Activated CD4-positive, alpha-beta T cell treated with anti-CD3 and anti-CD28 coated beads for 48 hours (primary cell): ENCODE results near the gene SPAG5.
"Not testable (repeated sequence)": the region's sequence is repeated elsewhere in the genome, so short reads cannot be mapped to it uniquely, and the experiment has no call there.

Experiments
- DNase-seq: peaks from one replicate; pipeline ENCODE4 v3.0.0-alpha.2; 2020

Gene SPAG5

DNA sequence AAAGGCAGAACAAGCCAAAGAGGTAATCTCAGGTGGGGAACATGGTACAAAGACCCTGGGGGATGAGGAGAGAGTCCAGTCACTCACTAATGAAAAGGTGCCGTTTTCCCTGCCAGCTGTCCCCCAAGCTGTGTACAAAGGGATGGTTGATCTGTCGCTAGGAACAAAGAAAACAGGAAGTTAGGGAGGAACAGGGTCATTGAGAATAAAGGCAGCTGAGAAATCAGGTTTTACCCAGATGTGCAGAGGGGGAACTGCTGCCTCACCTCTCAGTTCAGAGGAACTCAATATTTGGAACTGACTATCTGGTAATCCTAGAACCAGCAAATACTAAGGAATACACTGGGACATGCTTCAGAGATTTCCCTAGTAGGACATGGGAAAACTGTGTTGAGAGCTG is 13.7 kb upstream of the SPAG5 start:
- DNase-seq = no peak

DNA sequence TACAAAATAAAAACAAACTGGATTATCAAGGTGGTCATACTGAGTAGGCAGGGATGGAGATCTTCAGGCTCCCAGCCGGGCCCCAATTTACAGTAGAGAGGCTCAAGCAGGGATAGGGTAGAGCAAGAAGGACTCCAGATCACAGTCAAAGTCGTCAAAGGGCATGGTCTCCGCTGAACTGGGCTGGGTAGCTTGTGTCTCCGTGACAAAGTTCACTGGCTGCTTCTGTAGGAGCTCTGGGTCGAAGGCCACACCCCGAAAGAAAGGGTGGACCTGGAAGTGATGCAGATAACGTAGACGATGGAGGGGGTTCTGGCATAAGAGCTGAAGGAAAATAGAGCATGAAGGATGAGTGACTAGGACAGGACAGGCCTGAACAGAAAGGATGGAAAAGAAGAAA is 11.6 kb upstream of the SPAG5 start:
- DNase-seq = no peak

DNA sequence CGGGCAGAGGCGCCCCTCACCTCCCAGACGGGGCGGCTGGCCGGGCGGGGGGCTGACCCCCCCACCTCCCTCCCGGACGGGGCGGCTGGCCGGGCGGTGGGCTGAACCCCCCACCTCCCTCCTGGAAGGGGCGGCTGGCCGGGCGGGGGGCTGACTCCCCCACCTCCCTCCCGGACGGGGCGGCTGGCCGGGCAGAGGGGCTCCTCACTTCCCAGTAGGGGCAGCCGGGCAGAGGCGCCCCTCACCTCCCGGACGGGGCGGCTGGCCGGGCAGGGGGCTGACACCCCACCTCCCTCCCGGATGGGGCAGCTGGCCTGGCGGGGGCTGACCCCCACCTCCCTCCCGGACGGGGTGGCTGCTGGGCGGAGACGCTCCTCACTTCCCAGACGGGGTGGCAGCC is 5.2 kb upstream of the SPAG5 start:
- DNase-seq = not testable (repeated sequence)

DNA sequence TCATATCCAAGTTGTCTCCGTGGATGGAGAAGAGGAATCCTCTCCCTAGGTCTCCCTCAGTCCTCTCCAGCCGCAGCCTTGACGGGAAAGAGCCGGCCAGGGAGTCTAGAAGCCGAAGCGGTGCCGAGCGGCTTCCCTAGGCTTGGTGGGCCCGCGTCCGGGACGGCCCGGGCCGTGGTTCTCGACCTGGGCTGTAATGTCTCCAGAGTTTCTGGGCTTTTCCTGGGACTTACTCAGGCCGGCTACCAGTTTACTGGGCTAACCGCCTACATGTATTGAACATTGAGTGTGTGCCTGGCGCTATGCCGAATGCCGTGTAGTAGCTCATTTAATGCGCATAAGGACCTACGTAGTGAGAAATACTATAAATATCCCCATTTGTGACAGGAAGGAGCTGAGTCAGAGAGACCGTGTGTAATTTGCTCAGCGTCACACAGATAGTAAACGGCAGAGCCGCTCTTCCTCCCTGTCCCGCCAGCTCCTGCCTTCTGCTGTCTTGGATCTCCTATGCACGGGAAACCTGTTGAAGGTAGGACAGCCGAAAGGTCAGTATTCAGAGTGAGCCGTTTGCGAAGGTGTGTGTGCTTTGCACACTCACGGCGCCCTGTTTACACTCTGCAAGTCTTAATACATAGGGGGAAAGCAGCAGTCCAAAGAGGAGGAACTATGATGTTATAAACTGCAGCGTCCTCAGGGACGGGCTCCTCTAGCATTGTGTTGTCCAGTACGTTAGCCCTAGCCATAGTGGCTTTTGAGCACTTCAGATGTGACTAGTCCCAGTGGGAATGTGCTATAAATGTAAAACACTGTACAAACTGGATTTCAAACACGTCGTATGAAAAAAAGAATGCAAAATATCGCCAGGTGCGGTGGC is 723 bp upstream of the SPAG5 start:
- peak; percentile 82 for DNase-seq

DNA sequence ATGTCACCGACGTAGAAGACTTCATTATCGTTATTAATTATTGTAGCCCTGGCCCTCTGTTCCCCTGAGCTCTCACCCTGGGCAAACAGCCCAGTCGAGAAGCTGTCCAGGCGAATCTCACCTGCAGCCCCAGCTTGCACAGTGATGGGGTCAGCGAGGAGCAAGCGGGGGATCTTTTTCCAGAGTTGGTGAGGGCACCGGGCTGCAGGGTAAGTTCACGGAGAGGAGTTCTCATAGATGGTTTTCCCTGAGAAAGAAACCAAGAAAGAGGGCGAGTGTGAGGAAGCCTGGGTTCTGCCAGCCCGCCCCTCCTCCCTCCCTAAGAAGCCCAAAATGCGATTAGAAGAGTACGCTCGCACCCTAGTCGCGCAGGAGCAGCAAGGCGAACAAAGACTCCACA is 436 bp downstream of the SPAG5 start:
- DNase-seq = no peak

DNA sequence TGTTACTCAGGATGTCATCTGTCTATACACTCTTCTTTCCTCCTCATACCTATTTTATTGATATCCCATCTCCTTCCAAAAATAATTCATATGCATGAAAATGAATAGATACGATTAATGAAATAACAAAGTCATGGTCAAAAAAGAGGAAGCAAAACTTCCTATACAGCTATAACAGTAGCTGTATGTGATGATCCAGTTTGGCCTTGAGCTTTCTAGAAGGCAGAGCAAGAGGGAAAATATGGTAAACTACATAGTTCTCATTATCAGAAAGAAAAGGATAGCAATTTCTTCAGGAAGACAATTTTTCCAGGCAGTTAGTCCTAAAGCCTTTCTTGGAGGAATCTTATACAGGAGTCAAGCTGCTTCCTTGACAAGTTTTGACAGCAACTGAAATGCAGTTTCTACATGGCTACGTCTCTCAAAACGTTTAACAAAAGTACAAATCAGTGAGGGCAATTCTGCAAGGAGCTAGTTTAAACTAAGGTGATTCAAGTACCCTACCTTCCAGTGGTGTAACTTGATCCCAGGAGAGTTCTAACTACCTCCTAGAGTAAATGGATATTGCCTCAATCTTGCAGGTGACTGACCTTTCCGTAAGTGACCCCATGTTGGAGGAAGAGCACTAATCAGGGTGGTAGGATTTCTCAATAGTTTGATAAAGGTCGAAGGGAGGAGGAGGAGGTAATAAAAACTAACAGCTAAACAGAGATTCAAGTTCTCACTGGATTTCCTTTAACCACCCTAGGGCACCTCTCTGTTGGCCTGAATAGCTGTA is 1.0 kb downstream of the SPAG5 start:
- no peak for DNase-seq

DNA sequence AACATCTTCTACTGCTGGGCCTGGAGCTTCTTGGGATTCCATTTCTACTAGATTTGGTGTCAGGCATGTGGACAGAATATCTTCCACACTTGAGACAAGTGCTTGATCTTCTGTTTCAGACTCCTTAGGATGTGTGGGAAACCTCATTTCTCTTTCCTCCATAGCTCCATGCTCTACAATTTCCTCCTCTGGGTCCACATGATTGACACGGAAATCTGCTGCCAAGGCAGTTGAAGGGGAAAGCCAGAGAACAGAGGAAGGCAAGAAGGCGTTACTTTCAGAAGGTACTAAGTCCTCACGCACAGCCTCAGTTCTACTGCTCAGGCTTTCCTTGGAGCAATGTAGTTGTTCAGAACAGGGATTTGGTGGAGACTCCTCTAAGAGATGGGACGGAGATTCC is 6.6 kb downstream of the SPAG5 start:
- no peak for DNase-seq

DNA sequence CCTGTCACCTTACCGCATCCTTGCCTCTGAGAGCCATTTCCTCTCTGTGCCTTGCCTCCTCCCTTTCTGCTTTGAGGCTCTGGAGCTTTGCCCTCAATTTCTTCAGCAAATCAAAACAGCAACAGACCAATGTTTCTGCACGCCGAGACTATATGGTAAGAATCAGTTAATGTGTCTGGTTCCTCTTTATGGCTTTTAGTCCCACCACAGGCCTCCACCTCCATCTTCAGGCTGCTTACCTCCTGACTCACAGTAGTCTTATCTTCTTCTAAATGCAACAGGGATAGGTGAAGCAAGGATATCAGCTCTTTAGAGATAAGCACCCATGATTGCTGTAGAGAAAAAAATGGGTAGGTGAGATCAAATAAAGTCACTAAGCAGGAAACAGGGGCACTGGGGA is 13.0 kb downstream of the SPAG5 start:
- DNase-seq = no peak

DNA sequence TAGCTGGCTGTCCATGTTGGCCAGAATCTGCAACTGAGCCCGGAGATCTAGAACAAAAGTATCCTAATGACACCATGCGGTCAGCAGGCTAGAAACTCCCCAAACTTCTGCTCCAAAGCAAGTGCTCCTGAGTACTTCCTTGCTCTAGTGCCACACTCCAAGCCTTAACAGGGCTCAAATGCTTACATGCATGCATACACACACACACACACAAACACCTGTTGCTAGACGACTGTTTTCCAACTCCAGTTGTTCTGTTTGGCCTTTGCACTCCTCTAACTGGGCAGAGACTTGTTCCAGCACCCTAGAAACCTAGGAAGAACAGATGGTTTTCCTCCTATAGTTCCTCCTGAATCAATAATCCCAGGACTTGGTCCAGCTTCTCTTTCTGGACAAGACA is 14.4 kb downstream of the SPAG5 start:
- no peak for DNase-seq

DNA sequence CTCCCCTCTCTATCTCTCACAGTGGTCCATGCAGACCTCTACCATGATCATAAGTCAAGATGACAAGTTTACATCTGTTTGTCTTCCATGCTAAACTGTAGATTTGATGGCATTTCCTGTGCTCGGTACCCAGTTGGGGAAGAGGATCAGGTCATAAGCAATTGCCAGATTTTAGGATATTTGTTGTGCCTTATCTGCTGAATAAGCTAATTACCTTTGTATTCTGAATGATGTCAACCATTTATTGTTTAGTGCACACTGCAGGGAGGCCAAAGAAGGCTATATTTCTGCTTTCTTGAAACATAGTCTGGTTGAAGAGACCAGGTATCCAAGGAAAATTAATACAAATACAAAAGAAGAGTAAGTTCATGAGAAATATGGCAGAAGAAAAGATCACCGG is 16.3 kb downstream of the SPAG5 start:
- DNase-seq = no peak

DNA sequence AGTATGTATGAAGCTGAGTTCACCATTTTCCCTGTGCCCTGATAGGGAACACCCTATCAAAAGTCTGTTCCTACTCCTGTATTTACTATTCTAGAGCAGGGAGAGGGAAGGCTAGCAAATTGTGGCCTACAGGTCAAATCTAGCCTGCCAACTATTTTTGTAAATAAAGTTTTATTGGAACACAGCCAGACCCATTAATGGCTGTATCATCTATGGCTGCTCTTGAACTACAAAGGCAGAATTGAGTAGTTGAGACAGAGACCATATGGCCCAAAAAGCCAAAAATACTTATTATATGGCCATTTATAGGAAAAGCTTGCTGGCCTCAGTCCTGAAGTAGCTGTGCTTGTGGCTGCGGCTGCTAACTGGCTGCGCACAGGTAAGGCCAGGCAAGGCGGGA is 17.9 kb downstream of the SPAG5 start:
- no peak for DNase-seq

DNA sequence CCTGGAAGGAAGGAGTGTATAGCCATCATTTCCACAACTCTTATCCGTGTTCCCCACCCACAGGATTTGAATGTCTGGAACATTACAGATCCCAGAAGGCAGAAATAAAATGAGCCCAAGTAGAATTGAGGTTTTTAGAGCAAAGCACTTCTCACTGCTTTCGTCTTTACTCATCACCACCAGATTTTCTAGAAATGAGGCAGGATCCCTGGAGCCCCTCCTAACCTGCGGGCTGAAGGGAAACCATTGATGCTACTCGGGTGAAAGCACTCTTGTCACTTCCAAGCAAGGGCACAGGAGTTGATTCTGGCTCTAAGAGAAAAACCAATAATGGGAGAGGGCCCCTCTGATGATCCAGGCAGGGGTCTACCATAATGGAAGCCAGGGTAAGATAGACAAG is 19.3 kb downstream of the SPAG5 start:
- DNase-seq = peak; percentile 49

DNA sequence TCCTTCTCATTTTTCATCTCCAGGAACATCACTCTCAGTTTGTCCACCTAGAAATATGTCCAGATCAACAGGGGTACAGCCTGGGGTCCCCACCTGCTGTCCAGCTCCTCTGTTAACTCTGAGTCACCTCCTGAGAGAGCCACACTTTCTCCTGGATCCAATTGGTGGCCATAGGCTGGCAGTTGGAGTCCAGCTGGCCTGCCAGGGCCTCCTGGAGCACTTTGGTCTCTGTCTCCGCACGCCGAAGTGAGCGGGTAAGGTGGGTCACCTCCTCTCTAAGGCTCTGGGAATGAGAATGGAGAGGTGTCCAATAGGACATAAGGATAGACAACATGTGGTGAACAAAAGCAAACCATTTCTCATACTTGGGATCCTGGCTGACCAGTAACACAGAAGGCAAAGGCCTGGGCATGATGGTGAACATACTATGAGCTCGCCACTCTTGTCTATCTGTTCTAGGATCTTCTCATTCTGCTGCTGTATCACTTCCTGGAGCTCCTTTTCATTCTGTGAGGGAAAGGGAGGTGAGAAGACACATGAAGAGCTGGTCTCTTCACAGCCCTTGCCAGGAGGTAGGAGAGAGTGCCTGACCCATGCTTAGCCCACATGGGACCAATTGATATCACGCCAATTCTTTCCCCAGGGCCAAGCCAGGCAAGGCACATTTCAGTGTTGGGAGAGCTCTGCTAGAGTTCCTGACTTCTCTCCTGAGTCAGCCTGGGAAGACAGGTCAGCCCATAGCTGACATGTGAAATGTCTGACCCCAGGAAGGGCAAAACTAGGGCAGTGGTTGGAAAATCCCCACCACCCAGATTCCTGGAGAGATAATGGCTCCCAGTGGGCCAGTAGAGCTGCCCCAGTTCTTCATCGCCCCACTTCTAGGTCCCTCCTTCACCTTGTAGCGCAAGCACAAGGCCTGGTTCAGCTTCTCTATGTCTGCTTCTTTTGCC is 20.3 kb downstream of the SPAG5 start:
- DNase-seq = no peak

DNA sequence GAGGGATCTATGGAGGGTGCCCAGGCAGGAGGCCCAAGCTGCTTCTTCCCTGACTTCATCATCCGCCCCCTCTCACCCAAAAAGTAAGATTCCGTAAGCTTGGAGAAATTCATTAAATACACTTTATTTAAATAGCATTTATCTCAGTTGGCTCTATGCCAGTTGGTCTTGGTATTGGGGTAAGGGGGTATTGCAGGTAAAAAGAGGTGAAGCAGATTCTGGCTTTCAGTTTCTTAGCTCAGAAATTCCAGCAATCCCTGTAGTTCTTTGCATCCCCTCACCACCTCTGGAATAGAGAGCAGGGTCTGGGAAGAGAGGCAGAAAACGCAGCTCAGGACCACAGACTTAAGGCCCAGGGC is 21.4 kb downstream of the SPAG5 start:
- no peak for DNase-seq

DNA sequence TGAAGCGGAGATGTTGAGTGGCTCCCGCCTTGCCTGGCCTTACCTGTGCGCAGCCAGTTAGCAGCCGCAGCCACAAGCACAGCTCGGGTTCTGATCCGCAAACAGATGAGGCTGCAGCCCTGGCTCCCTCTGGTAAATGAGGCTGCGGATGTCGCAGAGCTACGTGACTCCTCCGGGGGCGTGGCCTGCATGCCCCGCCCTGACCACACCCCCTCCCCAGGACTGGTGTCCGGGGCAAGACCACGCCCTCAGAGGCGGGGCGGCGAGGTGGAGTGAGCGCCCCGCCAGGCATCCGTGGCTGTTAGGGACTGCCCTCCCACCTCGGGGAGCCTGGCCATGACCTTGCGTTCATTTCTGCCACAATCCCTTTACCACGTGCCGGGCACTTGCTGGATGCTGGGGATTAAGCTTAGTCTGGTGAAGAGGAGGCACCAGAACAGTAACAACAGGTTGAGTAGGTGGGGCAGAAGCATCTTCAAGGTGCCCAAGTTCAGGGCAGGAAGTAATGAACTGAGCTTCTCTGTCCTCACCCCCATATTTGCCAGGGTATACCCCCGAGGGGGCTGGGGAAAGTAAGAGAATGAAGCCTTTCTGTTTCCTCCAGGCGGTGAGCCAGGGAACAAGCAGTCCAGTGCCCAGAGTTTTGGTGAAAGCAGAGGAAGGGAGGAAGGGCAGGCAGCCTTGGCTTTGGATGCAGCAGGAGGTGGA is 21.9 kb downstream of the SPAG5 start, which contains the start of gene ALDOC:
Gene ALDOC (minus strand): TSS at position 138 of the 708 bp plus-strand sequence. CDS start 1,363 bp downstream, outside the sequence.
- DNase-seq = peak; percentile 99

DNA sequence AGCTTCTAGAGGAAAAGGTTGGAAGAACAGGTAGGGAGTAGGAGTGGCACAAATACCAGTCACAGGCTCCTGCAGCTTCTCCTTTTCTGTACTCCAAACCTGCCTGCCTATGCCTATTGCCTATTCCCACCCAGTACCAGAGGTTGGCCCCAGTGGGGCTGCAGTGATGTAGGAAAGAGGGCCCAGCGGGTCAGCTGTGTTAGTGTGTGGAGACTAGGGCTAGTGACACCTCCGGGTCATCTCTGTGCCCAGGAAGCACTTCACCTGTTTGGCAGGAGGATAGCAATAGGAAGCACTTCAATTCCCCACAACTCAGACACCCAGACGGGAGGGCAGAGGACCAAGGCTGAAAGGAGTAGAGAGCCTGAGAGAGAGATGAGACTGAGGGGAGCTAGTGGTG is 22.8 kb downstream of the SPAG5 start:
- not testable (repeated sequence) for DNase-seq

DNA sequence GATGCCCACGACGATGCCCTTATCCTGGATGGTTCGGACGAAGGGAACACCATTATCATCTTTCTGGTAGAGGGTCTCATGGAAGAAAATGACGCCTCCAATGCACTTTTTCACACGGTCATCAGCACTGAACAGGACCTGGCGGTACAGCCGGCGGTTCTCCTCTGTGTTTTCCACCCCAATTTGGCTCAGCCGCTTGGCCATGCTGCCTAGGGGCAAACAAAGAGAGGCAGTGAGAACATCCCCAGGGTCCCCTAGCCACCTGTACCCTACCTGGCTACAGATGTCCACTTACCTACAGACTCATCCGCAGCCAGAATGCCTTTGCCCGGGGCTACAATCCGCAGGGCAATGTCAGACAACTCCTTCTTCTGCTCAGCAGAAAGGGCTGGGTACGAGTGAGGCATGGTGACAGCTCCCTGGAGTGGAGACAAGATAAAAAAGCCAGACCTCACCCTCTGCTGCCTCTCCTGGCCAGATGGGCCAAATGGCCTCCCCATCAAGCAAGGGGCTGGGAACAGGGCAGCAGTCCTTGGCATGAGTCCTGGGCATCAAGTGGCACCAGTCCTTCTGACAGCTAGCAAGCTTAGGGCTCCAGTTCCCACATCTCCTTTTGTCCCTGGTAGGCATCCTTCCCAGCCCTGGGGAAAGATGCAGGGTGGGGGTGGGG is 23.6 kb downstream of the SPAG5 start:
- no peak for DNase-seq

DNA sequence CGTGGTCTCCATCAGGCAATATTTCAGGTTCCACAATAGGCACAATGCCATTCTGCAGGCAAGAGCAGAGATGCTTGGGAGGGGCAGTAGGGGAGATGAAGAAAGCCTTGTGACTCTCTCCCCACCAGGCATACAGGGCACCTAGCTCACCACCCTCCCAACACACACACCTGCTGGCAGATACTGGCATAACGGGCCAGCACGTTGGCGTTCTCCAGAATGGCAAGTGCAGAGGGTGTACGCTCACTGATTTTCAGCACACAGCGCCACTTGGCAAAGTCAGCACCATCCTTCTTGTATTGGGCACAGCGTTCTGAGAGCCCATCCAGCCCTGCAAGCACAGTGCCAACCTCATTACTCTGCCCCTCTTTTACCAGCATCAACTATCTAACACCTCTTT is 24.3 kb downstream of the SPAG5 start:
- DNase-seq = peak; percentile 45

DNA sequence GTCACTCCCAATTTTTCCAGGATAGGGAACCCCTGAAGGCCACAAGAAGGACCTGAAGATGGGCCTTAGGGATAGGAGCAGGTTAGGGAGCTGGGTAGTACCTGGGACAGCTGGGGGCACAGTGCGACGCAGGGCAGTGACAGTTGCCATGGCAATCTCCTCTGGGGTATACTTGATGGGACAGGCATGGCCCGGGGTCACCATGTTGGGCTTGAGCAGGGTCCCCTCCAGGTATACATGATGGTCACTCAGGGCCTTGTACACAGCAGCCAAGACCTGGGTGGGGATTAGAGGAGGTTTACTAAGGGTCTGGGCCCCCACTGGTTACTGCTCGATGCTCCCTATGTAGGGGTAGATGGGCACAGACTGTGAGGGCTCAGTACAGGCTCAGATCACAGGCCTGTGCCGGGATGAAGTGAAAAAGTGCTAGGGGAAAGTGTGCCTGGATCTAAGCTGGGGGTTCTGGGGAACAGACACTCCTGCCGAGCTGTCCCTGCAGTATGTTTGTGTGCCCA is 24.8 kb downstream of the SPAG5 start:
- DNase-seq = no peak

DNA sequence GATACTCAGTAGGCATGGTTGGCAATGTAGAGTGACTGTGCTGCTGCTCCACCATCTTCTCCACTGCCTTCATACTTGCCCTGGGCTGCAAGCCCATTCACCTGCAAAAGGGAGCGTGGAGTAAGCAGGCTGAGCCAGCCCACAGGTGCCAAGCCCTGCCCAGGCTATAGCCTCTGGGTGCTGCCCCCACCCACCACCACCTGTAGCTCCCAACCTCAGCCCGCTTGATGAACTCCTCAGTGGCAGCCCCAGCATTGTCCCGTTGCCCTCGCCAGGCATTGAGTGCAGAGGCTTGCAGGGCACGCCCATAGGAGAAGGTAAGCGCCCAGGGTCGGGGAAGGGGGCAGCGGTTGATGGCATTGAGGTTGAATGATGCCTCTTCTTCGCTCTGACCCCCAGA is 25.3 kb downstream of the SPAG5 start:
- DNase-seq = no peak

DNA sequence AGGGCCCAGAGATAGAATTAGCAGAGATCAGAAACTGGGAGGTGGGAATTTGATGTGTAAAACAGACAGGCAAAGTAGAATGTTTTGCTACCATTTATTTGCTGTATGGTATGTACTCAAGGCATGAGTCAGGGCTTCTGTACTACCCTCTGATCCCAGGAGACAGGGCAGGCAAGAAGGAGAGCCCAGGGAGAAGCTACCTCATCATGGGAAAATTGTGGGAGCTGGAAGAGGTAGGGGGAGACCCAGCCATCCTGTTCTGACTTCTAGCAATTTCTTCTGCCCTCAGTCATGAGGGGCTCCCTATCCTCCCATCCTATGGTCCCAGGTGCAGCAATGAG is 25.8 kb downstream of the SPAG5 start:
- DNase-seq = no peak
